NCI-H526 treated with DMSO at 0.1 percent for 48 hours (cell line): ENCODE results near the gene ARL5A.
"Not testable (repeated sequence)": the region's sequence is repeated elsewhere in the genome, so short reads cannot be mapped to it uniquely, and the experiment has no call there.

Source experiments
- DNase-seq: peaks from one replicate; lab custom pipeline; 2025; lab: John Stamatoyannopoulos, UW

The ARL5A gene

GRCh38 chr2:151828143-151828889, at the start of gene ARL5A:
Gene ARL5A (minus strand): TSS chr2:151828421. CDS start chr2:151828176, 245 bp downstream.
- peak; percentile 92 for DNase-seq

GRCh38 chr2:151875631-151876030, 47.4 kb upstream of the ARL5A start:
- DNase-seq = not testable (repeated sequence)

- DNase-seq = no peak
Observed at GRCh38 chr2:151872463-151872862, 44.2 kb upstream of the ARL5A start.

DNA sequence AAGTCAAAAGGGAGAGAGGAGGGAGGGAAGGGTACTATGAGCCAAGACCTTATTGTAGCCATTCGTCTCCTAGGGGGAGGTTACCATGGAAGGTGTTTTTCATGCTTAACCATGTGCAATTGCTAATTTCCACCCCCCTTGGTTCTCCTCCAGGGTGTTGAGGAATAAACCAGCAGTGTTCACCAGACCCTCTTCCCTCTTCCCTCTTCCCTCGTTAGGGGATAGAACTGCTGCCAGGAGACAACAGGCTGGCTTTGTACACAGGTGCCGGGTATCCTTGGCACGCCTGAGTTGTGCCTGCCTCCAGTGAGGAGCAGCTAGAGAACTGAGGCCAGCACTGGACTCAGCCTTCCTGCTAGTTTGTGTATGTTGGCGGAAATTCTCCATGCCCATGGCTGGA, 41.1 kb upstream of the ARL5A start:
- no peak for DNase-seq

DNA sequence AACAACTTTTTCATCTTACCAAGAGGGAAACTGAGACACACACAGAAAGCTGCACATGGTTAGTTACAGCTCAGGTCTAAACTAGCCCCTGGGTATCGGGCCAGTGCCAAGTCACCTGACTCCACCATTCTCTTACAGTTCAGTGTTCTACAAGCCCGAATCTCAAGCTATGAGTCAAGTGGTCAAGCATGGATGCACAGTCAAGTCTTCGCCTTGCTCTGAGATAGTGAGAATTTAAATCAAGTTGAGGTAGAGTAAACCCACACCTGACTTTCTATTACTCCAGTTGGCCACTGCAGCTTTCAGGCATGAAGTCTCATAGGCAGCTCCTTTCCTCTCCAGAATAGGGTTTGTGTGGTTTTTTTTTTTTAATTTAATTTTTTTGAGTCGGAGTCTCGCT, 34.5 kb upstream of the ARL5A start:
- DNase-seq = no peak

- DNase-seq = no peak
Observed at GRCh38 chr2:151861174-151861573, 33.0 kb upstream of the ARL5A start.

DNA sequence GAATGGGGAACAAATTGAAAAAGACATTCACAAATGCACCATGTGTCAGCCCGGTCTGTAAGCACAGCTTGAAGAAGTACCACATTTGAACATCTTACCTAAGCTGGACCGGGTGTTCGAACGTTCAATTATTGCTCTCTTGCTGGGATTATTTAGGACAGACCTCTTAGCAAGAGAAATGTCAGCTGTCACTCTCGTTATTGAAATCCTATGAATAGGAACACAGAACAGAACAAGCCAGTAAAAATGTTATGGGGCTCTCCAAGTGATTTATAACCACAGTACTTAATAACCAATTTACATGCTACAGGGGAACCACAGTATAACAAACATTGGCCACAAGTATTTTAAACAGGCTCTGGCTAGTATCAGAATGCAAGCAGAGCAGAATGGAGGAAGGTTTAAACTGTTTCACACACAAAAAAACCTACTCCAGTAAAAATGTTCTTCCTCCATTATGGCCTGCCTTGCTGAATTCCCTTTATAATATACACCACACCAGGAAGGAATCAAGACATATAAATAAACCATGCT, 32.5 kb upstream of the ARL5A start:
- peak; percentile 21 for DNase-seq

GRCh38 chr2:151860210-151860609, 32.0 kb upstream of the ARL5A start:
- no peak for DNase-seq

DNA sequence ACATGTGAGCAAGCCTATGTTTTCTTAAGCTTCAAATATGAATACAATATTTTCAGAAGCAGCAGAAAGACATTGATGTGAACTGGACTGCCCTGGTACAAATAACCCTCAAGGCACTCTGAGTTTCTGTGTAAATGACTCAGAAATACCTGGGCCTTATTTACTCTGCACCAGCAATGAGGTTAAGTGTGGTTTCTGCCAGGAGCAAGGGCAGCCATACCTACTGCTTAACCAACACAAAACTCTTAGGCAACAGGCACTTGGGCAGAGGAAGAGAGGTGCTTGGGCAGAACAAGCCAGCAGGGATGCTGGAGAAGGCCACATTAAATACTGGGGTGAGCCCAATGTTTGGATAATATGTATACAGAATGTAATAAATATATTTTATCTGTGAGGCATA, 29.4 kb upstream of the ARL5A start:
- no peak for DNase-seq

DNA sequence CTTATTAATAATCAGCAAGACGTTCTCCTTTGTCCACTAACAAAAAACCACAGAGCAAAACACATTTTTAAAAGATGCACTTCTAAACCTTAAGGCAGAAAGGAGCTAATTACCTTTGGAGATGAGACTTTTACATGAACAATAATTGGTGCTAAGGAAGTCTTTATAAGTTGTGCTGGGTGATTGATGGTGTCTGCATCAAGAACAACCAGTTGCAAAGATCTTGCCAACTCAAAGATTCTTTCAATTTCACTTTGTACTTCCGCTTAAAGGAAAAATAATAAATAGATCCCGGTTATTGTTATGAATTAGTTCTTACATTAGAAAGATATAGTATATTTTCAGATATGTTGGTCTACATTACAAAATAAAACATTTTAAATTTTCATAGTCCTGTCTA, 26.9 kb upstream of the ARL5A start:
- no peak for DNase-seq

GRCh38 chr2:151853070-151853758, 25.0 kb upstream of the ARL5A start:
- DNase-seq = no peak

- DNase-seq = no peak
Observed at GRCh38 chr2:151852260-151853069, 24.2 kb upstream of the ARL5A start.

- DNase-seq = no peak
Observed at GRCh38 chr2:151851761-151852160, 23.5 kb upstream of the ARL5A start.

DNA sequence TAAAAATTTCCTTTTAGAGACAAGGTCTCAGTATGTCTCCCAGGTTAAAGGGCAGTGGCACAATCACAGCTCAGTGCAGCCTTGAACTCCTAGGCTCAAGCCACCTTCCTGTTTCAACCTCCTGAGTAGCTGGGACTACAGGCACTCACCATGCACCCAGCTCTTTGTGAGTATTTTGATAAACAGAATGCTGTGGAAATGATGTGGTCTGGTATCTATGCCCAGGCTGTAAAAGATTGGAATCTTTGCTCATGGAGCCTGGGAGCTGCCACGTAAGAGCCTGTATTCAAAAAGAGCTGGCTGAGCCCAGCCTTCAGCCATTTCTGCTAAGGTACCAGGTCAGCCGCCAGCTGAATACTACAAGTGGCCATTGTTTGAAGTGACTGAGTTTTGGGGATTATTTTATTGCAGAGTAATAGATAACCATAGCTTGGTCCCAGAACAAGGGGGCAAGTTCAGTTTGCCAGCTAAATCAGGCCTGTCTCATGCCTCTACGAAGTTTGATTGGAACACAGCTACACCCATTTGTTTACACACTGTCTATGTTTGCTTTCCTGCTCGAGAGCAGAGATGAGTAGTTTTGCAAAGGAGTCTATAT, 21.3 kb upstream of the ARL5A start:
- peak; percentile 74 for DNase-seq

GRCh38 chr2:151845884-151846283, 17.7 kb upstream of the ARL5A start:
- DNase-seq = no peak

GRCh38 chr2:151845481-151845880, 17.3 kb upstream of the ARL5A start:
- no peak for DNase-seq

DNA sequence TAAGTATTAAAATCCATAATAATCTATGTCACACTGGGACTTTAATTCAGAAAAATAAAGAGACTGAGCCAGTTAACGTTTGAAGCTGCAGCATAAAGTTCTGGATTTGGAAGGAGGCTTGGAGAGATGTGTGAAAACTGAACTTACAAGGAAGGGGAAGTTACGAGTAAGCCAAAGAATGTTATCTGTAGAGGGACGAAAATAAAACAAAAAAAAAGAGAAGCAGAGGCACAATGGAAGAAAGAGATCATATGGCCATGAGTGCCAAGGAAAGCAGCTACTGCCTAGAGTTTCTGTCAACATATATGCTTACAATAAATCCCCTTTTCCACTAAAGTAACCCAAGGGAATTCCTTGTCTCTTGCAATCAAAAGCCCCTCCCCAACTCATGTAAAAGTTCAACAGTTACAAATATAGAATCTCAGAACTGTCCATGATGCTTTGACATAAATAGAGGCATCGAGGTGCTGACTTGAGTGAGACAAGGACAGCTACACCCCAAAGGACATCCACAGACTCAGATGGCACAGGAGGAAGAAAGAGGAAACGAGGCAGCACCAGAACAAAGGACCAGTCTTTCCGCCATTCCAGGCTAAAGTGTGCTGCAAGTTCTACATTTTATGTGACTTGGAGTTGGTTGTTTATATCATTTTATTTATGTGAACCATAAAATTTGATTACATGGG, 16.1 kb upstream of the ARL5A start:
- no peak for DNase-seq

GRCh38 chr2:151843691-151844061, 15.5 kb upstream of the ARL5A start:
- DNase-seq = no peak

DNA sequence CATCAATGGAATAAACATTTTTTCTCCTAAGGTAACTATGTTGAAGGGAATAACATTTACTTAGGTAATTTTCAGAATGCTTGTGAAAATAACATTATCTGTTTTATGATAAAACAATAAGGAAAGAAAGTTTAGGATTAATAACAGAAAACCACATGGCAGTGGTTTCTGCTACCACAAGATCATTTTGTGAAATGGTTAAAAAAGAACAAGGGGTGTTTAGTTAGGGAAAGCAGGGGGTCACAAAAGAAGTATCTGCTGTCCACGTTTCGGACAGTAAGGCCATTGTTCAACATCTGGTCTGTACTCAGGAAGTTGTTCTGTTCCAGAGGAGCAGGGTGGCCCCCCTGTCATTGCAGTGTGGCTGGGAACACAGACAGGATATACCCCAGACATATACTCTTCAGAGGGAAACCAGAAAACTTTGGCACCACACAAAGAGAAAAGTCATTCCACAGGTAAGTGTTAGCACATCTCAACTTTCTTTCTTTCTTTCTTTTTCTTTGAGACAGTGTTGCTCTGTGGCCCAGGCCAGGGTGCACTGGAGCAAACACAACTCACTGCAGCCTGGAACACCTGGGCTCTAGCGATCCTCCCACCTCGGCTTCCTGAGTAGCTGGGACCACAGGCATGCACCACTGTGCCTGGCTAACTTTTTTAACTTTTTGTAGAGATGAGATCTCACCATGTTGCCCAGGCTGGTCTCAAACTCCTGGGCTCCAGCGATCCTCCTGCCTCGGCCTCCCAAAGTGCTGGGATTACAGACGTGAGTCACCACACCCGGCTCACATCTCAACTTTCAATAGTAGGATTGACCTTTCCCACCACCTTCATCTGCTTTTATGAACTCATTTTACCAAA, 14.8 kb upstream of the ARL5A start:
- DNase-seq = peak; percentile 34

DNA sequence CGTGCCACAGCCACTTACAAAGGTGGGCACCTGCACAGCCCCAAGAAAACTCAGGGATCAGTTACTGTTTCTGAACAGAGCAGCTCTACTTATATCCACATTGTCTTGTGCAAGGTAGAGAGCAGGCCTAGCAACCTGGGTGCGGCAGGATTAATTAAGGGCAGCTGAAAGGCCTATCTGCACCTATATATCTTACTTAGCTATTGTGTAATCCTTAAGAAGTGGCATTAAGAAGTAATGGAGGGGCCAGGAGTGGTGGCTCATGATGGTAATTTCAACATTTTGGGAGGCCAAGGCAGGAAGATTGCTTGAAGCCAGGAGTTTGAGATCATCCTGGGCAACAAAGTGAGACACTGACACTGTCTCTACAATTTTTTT, 12.8 kb upstream of the ARL5A start:
- DNase-seq = no peak
